HUDEP-2 (cell line): Measurements from ENCODE around the gene IQSEC1.
A peak's percentile ranks its signal among the peaks of the same experiment; 100 is the strongest.

Experiments
- DNase-seq, 76 experiments: peaks; one replicate each; lab custom pipeline; 2025; ENCODE audit not compliant: unreplicated experiment in 76 of 76; lab: John Stamatoyannopoulos, UW

Gene IQSEC1

DNA sequence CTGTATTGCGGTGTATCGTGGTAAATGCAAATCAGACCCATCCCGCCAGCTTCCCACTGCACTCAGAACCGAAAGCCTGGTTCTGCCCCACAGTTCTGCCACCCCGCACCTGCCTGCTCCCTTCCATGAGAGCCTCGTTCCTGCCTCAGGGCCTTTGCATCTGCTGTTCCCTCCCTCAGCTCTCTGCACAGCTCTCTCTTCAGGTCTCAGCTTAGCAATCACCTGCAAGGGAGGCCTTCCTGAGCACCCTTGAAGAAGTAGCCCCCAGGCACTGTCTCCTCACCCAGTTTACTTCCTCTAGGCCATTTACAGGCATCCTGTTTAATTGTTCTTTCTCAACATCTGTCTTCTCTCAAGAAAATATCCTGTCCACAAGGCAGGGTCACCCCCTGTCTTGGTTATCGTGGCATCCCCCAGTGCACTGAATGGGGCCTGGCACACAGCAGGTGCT lies 13.3 kb upstream of the IQSEC1 start:
- DNase-seq: no peak

DNA sequence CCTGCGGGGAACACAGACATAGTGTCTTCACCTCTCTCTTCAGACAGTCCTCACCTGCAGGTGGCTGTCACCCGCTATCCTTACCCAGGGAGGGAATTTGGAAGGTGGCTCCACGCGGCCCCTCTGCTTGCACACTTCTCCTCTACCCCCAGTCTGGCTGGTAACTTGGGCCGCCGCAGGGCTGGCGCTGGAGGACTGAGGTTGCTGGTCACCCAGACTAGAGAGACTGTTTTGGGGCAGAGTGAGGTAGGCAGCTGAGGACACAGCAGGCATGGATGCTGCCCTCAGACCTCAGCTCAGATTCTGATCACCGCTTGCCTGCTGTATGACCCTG lies 12.6 kb upstream of the IQSEC1 start:
- no peak for DNase-seq

- peak in 63 of 76 experiments; percentile 3 to 72 (median 42) for DNase-seq
Observed at GRCh38 chr3:13085081-13085845, 12.0 kb upstream of the IQSEC1 start.

DNA sequence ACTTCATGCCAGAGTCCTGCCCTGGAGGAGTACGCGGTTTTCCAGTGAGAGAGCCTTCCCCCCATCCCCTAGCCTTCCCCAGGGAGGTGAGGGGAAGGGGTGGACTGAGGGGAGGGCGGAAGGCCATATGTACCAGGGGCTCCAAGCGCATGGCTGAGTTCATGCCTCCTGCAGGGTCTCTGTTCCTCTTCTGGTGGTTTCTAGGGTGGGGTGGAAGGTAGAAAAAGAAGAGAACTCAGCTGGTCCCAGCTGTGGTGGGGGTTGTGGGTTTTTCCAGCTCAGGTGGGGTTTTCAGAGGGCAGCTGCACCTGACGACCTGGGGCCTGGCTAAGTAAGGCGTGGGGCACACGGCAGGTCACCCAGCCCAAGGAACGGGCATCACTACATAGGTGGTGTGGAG lies 10.7 kb upstream of the IQSEC1 start:
- DNase-seq: no peak

- DNase-seq: no peak
Observed at GRCh38 chr3:13083254-13083653, 10.0 kb upstream of the IQSEC1 start.

GRCh38 chr3:13082677-13083076 lies 9.4 kb upstream of the IQSEC1 start:
- no peak for DNase-seq

DNA sequence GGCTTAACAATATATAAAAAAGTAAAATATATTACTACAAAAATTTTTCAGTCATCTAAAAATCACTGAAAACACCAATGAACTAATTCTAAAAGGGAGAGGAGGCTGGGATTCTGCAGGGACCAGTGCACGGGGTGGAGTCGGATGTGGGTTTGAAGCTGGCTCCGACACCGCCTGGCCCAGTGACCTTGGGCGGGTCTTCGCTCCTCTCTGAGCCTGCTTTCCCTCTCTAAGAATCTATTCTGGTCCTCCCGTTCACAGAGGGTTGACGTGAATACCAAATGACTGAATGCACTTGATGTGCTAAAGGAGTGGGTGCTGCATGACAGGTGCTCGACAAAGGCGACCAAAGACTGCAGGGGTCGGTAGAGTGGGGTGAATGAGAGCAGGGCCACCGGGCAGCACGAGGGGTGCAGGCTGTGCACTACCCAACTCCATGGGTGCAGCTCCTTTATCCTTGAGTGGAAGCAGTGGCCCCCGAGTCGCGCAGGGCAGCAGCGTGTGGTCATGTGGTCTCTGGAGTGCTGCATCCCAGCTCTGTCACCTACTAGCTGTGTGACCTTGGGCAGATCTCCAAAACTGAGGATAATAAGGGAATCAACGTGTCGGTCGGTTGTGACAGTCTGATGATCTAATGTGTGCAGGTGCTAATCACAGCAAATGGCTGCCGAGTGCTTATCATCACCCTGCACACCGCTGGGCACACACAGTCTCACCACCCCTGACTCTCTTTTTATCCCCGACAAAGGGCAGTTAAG lies 8.6 kb upstream of the IQSEC1 start:
- peak in 46 of 76 experiments; percentile 2 to 58 (median 22) for DNase-seq

DNA sequence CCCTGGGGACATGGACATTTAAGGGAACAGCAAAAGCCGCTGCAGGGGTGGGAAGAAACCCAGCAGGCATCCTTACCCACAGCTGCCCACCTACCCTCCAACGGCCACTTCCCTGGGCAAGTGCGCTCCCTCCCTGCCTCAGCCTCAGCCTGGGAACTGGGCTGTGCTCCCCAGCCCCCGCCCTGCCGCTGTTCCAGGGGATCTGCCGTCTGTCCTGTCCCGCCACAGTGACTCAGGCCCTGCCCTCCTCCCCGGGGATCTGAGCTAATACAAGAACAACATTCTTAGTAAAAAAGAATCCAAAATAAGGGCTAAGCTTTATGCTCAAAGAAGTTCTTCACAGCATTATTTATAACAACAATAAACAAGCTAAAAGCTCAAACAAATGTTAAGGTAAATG lies 7.4 kb upstream of the IQSEC1 start:
- DNase-seq: no peak

- DNase-seq: no peak
Observed at GRCh38 chr3:13080026-13080425, 6.8 kb upstream of the IQSEC1 start.

- no peak for DNase-seq
Observed at GRCh38 chr3:13079510-13079909, 6.3 kb upstream of the IQSEC1 start.

- peak in 2 of 76 experiments; percentile 1 to 6 for DNase-seq
Observed at GRCh38 chr3:13079051-13079450, 5.8 kb upstream of the IQSEC1 start.

GRCh38 chr3:13078163-13078905 lies 5.1 kb upstream of the IQSEC1 start:
- no peak for DNase-seq

DNA sequence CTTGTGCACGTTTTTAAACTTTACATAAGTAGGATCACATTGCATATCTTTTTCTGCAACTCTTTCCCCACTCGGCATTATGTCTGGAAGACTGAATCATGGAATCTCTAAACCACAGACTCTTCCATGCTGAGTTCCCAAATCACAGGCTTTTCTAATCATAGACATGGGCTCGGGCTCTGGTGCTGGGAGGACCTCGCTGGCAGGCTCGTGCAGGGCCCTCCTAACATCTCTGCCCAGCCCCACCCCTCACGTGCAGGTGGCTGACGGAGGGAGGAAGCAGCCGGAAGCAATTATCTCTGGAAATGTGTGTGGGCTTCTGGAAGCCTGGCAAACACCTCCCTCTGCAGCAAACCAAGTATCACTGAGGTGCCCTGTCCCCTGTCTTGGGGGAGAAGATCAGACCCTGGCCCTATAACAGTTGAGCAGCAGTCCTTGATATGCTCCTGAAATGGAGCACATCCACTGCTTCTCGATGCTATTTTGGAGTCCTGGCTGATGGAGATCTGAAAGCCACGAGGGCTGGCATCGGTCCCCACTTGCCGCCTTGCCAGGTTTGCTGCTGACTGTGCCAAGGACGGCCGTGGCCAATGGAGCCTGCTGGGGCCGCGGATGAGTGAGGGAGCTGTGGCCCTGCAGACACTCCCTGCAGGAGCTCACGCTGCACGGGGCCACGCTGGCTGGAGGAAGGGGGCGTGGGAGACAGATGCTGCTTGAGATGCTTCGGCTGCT lies 4.4 kb upstream of the IQSEC1 start:
- no peak for DNase-seq

DNA sequence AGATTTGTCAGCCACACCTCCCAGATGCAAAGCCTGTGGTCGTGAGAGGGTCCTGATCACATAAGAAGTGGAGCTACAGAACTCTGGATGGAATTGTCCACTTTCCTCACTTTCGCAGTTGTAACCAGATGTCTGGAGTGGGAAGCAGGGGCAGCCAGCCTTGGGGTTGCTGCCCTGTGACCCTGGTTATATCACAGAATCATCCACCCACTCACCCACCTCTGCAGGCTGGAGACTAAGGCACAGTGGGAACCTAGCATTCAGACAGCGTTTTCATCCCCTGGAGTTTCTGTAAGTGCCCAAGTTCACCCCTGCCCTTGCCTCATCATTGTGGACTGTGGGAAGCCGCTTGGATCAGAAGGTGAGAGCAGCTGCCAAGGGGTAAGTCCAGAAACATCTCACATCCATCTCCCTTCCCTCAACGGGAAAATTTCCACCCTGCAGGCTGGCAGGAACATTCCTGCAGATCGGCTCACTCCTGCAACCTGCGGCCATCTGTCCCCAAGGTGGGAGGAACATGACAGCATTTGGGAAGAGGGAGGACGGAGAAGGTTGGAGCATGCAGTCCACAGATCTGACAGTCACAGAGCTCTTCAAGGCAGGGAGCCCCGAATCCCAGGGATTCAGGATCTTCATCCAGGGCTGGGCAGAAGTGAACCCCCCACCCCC lies 2.9 kb upstream of the IQSEC1 start:
- no peak for DNase-seq

DNA sequence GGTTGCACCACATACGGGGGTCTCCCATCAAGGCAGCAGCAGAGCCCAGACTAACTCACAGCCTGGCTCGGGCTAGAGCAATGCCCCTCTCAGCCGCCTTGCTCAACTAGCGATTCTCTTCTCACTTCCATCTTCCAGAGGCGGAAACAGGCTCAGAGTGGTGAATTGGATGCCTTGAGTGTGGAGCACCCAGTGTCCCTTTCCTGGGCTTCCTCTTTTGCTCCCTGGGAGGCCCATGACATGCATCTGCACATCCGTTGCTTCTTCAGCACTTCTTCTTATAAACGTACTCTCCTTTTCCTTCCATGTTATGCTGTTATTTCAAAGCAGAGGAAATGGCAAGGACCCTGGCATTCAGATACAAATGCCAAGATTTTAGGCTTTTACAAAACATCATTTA lies 2.1 kb upstream of the IQSEC1 start:
- DNase-seq: no peak

DNA sequence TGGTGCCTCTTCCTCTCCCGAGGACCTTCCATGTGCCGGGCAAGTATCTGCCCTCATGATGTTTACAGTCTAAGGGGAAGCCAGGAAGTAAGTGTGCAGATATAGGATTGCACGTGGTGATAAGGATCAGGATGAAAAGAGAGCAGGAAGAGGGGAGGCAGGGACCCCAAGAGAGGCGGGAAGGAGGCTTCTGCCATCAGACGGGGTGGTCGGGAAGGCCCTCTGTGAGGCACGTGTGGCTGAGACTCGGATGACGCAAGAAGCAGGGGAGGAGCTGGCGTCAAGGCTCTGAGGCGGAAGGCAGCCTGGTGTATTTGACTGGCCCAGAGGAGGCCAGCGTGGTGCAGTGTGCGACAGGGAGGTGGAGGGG lies 762 bp upstream of the IQSEC1 start:
- DNase-seq: no peak

- DNase-seq: no peak
Observed at GRCh38 chr3:13072600-13073325, 466 bp downstream of the IQSEC1 start.

DNA sequence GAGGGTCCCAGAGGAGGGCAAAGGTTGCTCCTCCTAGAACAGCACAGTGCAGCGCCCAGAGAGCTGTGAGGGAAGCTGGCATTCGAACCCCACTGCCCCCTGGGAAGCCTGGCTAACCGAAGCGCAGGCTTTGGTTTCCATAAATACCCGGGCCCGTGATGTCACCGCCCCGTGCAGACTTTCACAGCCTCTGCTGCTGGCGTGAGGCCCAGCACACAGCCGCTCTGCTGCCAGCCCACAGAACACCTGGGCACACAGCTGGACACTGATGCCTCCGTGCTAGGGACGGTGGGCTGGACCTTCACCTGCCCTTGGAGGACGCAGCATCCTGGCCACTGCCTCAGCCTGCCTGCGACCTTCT lies 1.0 kb downstream of the IQSEC1 start:
- no peak for DNase-seq

DNA sequence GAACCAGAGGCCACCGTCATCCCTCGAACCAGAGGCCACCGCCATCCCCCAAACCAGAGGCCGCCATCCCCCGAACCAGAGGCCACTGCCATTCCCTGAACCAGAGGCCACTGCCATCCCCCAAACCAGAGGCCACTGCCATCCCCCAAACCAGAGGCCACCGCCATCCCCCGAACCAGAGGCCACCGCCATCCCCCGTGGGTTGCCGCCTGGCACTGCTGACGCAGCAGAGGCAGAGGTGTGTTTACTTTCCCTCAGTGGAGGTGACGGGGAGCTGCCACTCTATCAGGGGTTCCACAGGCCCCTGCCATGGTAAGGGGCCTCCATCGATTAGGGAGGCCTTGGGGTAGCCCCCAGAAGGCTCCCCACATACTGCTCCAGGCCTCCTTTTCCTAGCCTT lies 1.5 kb downstream of the IQSEC1 start:
- DNase-seq: no peak
